Stimulated activated CD4-positive, alpha-beta T cell treated with anti-CD3 and anti-CD28 coated beads, TNF-alpha, amount 100 ng/mL, for 24 hours (primary cell): ENCODE results near the gene AWAT1.
"Not testable (repeated sequence)": the region's sequence is repeated elsewhere in the genome, so short reads cannot be mapped to it uniquely, and the experiment has no call there.

ENCODE experiments used
- DNase-seq, 3 experiments: peaks; one replicate each; pipeline ENCODE4 v3.0.0-alpha.2; 2020; ENCODE audit warnings: low read depth in 3 of 3

The AWAT1 gene

GRCh38 chrX:70234355-70234754 lies at the start of gene AWAT1:
Gene AWAT1, plus strand, starts transcription at chrX:70234655. Its CDS starts 41 bp downstream, at chrX:70234696.
- no peak for DNase-seq

- DNase-seq, result no peak
Measured at GRCh38 chrX:70190225-70190624, 44.2 kb upstream of the AWAT1 start.

GRCh38 chrX:70196961-70197720 lies 37.3 kb upstream of the AWAT1 start:
- DNase-seq, result peak; percentile 31 to 47 (median 47)

- DNase-seq, result no peak
Measured at GRCh38 chrX:70201732-70202131, 32.7 kb upstream of the AWAT1 start.

- DNase-seq, result no peak
Measured at GRCh38 chrX:70208479-70208878, 26.0 kb upstream of the AWAT1 start.

GRCh38 chrX:70209570-70209969 lies 24.9 kb upstream of the AWAT1 start:
- DNase-seq, result not testable (repeated sequence)

- DNase-seq, result no peak
Measured at GRCh38 chrX:70219938-70220764, 14.3 kb upstream of the AWAT1 start.

GRCh38 chrX:70226048-70226447 lies 8.4 kb upstream of the AWAT1 start:
- DNase-seq, result no peak

- no peak for DNase-seq
Measured at GRCh38 chrX:70226687-70227086, 7.8 kb upstream of the AWAT1 start.

GRCh38 chrX:70231666-70232065 lies 2.8 kb upstream of the AWAT1 start:
- DNase-seq, result no peak

GRCh38 chrX:70240751-70241150 lies 6.3 kb downstream of the AWAT1 start:
- DNase-seq, result no peak

GRCh38 chrX:70241501-70241900 lies 7.0 kb downstream of the AWAT1 start:
- no peak for DNase-seq

GRCh38 chrX:70243601-70244000 lies 9.1 kb downstream of the AWAT1 start:
- DNase-seq, result not testable (repeated sequence)

- DNase-seq, result no peak
Measured at GRCh38 chrX:70244881-70245280, 10.4 kb downstream of the AWAT1 start.

- no peak for DNase-seq
Measured at GRCh38 chrX:70247252-70247651, 12.8 kb downstream of the AWAT1 start.

- DNase-seq, result no peak
Measured at GRCh38 chrX:70252491-70252890, 18.0 kb downstream of the AWAT1 start.

GRCh38 chrX:70253377-70254062 lies 19.1 kb downstream of the AWAT1 start:
- DNase-seq, result no peak

- no peak for DNase-seq
Measured at GRCh38 chrX:70254063-70254400, 19.6 kb downstream of the AWAT1 start.

- DNase-seq, result no peak
Measured at GRCh38 chrX:70254909-70255308, 20.5 kb downstream of the AWAT1 start.

- DNase-seq, result no peak
Measured at GRCh38 chrX:70255452-70255851, 21.0 kb downstream of the AWAT1 start.

GRCh38 chrX:70257423-70258288 lies 23.2 kb downstream of the AWAT1 start:
- DNase-seq, result no peak

- no peak for DNase-seq
Measured at GRCh38 chrX:70260104-70260503, 25.6 kb downstream of the AWAT1 start, which contains the start of gene P2RY4. Gene P2RY4, minus strand, starts transcription at chrX:70260204. Its CDS starts 580 bp downstream, at chrX:70259624.
